SK-N-MC (cell line): ENCODE results near the gene UBL4A.

Experiments
- DNase-seq: peaks from one replicate; pipeline ENCODE4 v3.0.0-alpha.2; 2011; ENCODE audit warnings: low read depth, low spot score
- H3K27ac ChIP-seq: fragments of 200-600 bp; sonication (generic); 2 replicates; pipeline ENCODE4 v1.5.1; 2016; ENCODE audit warnings: mixed run types
- H3K36me3 ChIP-seq: fragments of 200-600 bp; sonication (generic); 2 replicates; pipeline ENCODE4 v1.6.1; 2017; ENCODE audit warnings: antibody characterized with exemption, low read length, mixed read lengths; ENCODE audit not compliant: insufficient read depth
- H3K4me3 ChIP-seq: fragments of 200-600 bp; sonication (generic); 2 replicates; pipeline ENCODE4 v1.5.1; 2016
- H3K9ac ChIP-seq: fragments of 200-600 bp; sonication (generic); 2 replicates; pipeline ENCODE4 v1.8.0; 2017; ENCODE audit warnings: mixed run types, mixed read lengths; ENCODE audit not compliant: insufficient read length
- H3K9me3 ChIP-seq: fragments of 200-600 bp; sonication (generic); 2 replicates; pipeline ENCODE4 v1.6.1; 2017; ENCODE audit warnings: low read depth, mild to moderate bottlenecking, antibody characterized with exemption, low read length, moderate library complexity, mixed read lengths
- EZH2 ChIP-seq: fragments of 200-600 bp; sonication (generic); IDR thresholded peaks from one replicate; pipeline ENCODE4 v1.6.1; 2017; ENCODE audit warnings: antibody characterized with exemption
- FOXP2 ChIP-seq: optimal IDR thresholded peaks from 2 replicates; pipeline ENCODE3; 2011; ENCODE audit warnings: mild to moderate bottlenecking, moderate library complexity; ENCODE audit not compliant: insufficient read depth; ENCODE audit errors: extremely low read length, control extremely low read depth
- POLR2AphosphoS5 ChIP-seq: IDR thresholded peaks from 2 replicates; pipeline ENCODE4 v1.6.1; 2012; ENCODE audit warnings: mild to moderate bottlenecking, low read depth, low read length, borderline replicate concordance

Gene UBL4A

GRCh38 chrX:154485150-154486051, 1.0 kb downstream of the UBL4A start:
- Histone ChIP-seq H3K4me3 (peak overlapping the region; percentile 77), H3K36me3 (peaks cover 7% of the 10 kb centered on the region; the same call in 1 of the 2 replicates), H3K27ac (no peak overlapping the region), H3K9me3 (no peaks in the 10 kb centered on the region), H3K9ac (peak overlapping the region; percentile 66)
- TF ChIP-seq EZH2, result no peak
- no peak for TF ChIP-seq FOXP2
- TF ChIP-seq POLR2AphosphoS5, result no peak
- no peak for DNase-seq

- peaks cover 7% of the 10 kb centered on the region; the same call in 1 of the 2 replicates for H3K36me3 ChIP-seq
- H3K9ac ChIP-seq, result no peak overlapping the region
- H3K9me3 ChIP-seq, result no peaks in the 10 kb centered on the region
- DNase-seq, result no peak
- TF ChIP-seq FOXP2 (no peak), POLR2AphosphoS5 (no peak), EZH2 (no peak)
- H3K4me3 ChIP-seq, result no peak overlapping the region
- H3K27ac ChIP-seq, result no peak overlapping the region
Observed at GRCh38 chrX:154484255-154485149, 1.9 kb downstream of the UBL4A start.

GRCh38 chrX:154483325-154483724, 3.1 kb downstream of the UBL4A start:
- Histone ChIP-seq H3K27ac (no peak overlapping the region), H3K9ac (no peak overlapping the region), H3K4me3 (no peak overlapping the region), H3K36me3 (peaks cover 7% of the 10 kb centered on the region; the same call in 1 of the 2 replicates), H3K9me3 (no peaks in the 10 kb centered on the region)
- DNase-seq, result no peak
- no peak for TF ChIP-seq EZH2
- no peak for TF ChIP-seq POLR2AphosphoS5
- no peak for TF ChIP-seq FOXP2

GRCh38 chrX:154482786-154483185, 3.6 kb downstream of the UBL4A start:
- DNase-seq, result no peak
- Histone ChIP-seq H3K9me3 (no peaks in the 10 kb centered on the region), H3K36me3 (peaks cover 7% of the 10 kb centered on the region; the same call in 1 of the 2 replicates), H3K9ac (no peak overlapping the region), H3K27ac (no peak overlapping the region), H3K4me3 (no peak overlapping the region)
- TF ChIP-seq POLR2AphosphoS5, result no peak
- TF ChIP-seq FOXP2, result no peak
- TF ChIP-seq EZH2, result no peak

- no peak overlapping the region for H3K4me3 ChIP-seq
- no peak overlapping the region for H3K9ac ChIP-seq
Observed at GRCh38 chrX:154481911-154482601, 4.4 kb downstream of the UBL4A start.

GRCh38 chrX:154481195-154481594, 5.2 kb downstream of the UBL4A start:
- no peak for DNase-seq
- TF ChIP-seq POLR2AphosphoS5, result no peak
- TF ChIP-seq EZH2, result no peak
- no peak for TF ChIP-seq FOXP2
- H3K9ac ChIP-seq, result no peak overlapping the region

More at GRCh38 chrX:154481911-154482601, 4.4 kb downstream of the UBL4A start:
- no peak for DNase-seq
- H3K27ac ChIP-seq, result no peak overlapping the region
- peaks cover 7% of the 10 kb centered on the region; the same call in 1 of the 2 replicates for H3K36me3 ChIP-seq
- TF ChIP-seq POLR2AphosphoS5 (no peak), FOXP2 (no peak), EZH2 (no peak)
- no peaks in the 10 kb centered on the region for H3K9me3 ChIP-seq

GRCh38 chrX:154478728-154479622, 7.4 kb downstream of the UBL4A start, which contains the start of gene LAGE3:
Gene LAGE3, minus strand, starts transcription at chrX:154479281. Its CDS starts 366 bp downstream, at chrX:154478915.
- Histone ChIP-seq H3K9me3 (no peaks in the 10 kb centered on the region), H3K36me3 (no peaks in the 10 kb centered on the region), H3K4me3 (peak within 1 kb of the TSS; percentile 79), H3K9ac (peak within 1 kb of the TSS; percentile 62), H3K27ac (peak within 1 kb of the TSS; percentile 80)
- no peak for TF ChIP-seq EZH2
- peak; percentile 72; the same call in 1 of the 2 replicates for TF ChIP-seq POLR2AphosphoS5
- no peak for TF ChIP-seq FOXP2
- DNase-seq, result peak; percentile 16

More at GRCh38 chrX:154481195-154481594, 5.2 kb downstream of the UBL4A start:
- Histone ChIP-seq H3K36me3 (peaks cover 7% of the 10 kb centered on the region; the same call in 1 of the 2 replicates), H3K9me3 (no peaks in the 10 kb centered on the region), H3K27ac (no peak overlapping the region), H3K4me3 (no peak overlapping the region)
